HG02981 (cell line): Measurements from ENCODE around the gene NBPF8.
"Not testable (repeated sequence)": the region's sequence is repeated elsewhere in the genome, so short reads cannot be mapped to it uniquely, and the experiment has no call there.

Experiments
- ATAC-seq: cut with Tn5 transposase; IDR thresholded peaks from one replicate; pipeline ENCODE4 v1.9.1; 2021; ENCODE audit warnings: mild to moderate bottlenecking, moderate library complexity; ENCODE audit not compliant: unreplicated experiment

The NBPF8 gene, protein sequence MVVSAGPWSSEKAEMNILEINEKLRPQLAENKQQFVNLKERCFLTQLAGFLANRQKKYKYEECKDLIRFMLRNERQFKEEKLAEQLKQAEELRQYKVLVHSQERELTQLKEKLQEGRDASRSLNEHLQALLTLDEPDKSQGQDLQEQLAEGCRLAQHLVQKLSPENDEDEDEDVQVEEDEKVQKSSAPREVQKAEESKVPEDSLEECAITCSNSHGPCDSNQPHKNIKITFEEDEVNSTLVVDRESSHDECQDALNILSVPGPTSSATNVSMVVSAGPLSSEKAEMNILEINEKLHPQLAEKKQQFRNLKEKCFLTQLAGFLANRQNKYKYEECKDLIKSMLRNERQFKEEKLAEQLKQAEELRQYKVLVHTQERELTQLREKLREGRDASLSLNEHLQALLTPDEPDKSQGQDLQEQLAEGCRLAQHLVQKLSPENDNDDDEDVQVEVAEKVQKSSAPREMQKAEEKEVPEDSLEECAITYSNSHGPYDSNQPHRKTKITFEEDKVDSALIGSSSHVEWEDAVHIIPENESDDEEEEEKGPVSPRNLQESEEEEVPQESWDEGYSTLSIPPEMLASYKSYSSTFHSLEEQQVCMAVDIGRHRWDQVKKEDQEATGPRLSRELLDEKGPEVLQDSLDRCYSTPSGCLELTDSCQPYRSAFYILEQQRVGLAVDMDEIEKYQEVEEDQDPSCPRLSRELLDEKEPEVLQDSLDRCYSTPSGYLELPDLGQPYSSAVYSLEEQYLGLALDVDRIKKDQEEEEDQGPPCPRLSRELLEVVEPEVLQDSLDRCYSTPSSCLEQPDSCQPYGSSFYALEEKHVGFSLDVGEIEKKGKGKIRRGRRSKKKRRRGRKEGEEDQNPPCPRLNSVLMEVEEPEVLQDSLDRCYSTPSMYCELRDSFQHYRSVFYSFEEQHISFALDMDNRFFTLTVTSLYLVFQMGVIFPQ

DNA sequence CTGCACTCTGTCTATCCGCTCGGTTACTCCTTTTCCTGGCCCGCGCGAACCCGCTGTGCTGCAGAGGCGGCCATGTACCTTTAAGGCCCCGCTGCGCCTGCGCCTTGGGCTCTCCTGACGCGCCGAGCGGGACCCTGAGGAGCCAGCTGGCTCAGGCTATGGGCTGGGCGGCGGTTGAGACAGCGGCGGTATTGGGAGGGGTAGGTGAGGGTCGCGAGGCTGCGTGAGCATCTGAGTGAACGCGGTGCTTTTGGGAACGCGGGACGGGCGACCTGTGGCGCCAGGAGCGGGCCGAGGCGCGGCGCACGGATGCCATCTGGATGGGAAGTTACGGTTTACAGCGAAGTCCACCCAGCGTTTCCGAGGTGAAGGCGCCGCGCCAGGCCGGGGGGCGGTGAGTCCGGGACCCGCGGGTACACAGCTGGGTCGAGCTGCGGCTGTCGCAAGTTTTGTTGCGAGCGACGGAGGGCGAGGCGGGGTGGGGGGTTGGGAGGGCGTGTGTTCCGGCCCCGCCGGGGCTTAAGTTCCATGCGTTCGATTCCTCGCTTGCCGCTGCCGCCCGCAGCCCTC, at the start of gene NBPF8:
Gene NBPF8, plus strand, starts transcription at position 125 of the 570 bp plus-strand sequence. CDS start 21,488 bp downstream, outside the sequence.
- ATAC-seq = peak; percentile 99

DNA sequence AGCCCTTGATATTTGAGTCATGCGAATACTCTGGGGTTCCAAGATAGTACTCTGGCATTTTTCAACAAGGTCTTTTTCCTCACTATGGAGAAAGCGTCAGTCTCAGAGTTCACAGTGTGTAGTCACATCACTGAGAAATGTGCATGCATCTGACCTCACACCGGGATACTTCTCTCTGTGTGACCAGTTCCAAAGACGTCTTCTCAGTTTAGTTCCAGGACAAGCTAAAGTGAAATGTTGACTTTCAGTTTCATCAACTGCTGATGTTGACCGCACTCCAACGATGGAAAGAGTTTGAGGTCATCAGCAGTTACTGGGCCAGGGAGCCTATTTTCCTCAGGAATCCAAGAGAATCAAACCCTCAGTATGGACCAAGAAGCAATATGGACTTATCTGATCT, 47.1 kb upstream of the NBPF8 start:
- ATAC-seq = not testable (repeated sequence)

DNA sequence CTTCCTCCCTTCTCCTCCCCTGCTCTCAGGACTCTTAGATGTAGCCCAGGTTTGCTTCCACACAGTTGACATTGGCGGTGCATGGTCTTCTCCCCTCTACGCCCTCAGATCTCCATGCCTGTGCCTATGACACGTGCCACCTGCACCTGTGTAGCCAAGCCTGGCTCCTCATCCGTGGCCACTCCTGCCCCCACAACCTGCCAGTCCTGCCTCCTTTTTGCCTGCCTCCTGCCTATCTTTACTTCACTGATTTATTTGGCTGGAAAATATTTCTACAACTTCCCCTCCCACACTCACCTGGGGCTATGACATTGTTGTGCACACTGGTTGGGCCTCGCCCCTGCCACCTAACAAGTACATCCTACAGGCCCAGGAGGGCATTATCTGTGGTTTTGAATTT, 28.2 kb upstream of the NBPF8 start:
- not testable (repeated sequence) for ATAC-seq

DNA sequence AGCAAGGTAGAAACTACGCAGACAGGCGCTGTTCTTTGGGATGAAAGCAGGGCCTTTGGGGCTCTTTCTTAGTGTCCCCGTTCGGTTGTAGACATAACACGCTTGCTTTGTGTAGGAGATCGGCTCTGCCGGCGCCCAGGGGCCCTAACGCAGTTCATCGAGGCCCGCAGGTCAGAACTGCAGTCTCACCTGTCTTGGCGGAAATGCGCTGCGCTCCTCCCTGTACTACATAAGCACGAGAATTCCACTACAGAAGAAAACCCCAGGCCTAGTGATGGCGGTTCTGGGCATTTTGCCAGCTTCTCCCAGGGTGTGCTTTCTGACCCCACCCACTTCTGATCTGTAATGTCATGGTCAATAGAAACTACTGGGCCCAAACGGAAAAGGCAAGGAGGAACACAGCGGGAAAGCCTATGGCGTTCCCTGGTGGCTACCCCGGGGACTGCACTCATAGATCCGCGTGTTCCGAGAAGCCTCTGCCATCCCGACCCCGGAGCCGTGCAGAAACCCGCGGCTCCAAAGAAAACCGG, 26.2 kb upstream of the NBPF8 start:
- ATAC-seq = not testable (repeated sequence)

GRCh38 chr1:120391365-120391764, 23.5 kb upstream of the NBPF8 start:
- not testable (repeated sequence) for ATAC-seq

GRCh38 chr1:120393316-120394232, 21.3 kb upstream of the NBPF8 start:
- ATAC-seq = not testable (repeated sequence)

- not testable (repeated sequence) for ATAC-seq
Measured at GRCh38 chr1:120405348-120405747, 9.5 kb upstream of the NBPF8 start.

GRCh38 chr1:120414451-120414850, 384 bp upstream of the NBPF8 start:
- peak; percentile 17 for ATAC-seq

DNA sequence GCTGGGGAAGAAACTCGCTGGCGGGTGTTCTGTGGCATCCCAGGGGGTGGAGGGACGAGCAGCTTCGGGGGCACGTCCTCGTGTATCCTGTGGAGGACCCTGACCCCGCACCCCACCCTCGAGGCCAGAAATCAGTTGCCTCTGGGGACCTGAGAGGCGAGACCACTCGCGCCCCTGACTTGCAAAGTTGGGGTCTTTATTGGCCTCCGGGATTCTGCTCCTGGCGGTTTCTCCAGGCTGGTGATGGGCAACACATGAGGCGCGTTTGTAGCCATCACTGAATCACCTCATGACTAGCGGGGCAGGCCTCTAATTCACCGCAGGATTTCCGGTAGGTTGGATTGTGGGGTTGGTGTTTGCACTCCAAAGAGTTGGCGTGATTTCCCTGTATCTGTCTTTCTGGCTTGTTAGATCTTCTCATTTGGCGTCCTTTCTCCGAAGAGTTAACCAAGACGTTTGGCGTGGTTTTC, 692 bp downstream of the NBPF8 start:
- ATAC-seq = peak; percentile 51

DNA sequence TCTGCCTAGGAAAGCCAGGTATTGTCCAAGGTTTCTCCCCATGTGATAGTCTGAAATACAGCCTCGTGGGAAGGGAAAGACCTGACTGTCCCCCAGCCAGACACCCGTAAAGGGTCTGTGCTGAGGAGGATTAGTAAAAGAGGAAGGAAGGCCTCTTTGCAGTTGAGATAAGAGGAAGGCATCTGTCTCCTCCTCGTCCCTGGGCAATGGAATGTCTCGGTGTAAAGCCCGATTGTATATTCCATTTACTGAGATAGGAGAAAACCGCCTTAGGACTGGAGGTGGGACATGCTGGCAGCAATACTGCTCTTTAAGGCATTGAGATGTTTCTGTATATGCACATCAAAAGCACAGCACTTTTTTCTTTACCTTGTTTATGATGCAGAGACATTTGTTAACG, 10.2 kb downstream of the NBPF8 start:
- not testable (repeated sequence) for ATAC-seq

GRCh38 chr1:120431626-120432025, 16.8 kb downstream of the NBPF8 start:
- ATAC-seq = not testable (repeated sequence)

DNA sequence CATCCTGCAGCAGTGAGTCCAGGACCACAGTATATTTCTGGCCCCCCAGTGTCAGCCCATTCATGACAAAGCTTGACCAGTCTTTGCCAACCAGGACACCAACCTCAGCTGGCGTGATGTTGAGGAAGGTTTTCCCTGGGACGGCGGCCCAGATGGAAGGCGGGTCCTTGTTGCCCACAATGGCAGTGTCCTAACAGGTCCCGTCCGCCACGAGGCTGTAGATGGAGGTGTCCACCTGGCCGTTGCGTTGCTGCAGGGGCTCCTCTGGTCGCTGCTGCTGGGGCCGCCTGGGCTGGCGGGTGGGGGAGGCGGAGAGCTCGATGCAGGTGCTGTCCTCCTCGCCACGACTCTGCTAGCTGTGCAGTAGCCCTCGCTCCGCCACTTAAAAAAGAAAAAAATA, 19.0 kb downstream of the NBPF8 start:
- not testable (repeated sequence) for ATAC-seq

DNA sequence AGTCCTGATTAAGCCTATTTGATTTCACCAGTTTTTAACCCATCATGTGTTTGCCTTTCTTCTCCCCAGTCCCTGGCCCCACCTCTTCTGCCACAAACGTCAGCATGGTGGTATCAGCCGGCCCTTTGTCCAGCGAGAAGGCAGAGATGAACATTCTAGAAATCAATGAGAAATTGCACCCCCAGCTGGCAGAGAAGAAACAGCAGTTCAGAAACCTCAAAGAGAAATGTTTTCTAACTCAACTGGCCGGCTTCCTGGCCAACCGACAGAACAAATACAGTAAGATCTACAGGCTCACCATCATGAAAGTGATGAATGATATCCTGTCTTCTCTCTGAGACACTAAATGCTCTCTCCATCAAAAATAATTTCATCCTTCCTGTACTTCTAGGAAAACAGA, 34.3 kb downstream of the NBPF8 start:
- not testable (repeated sequence) for ATAC-seq
